HUDEP-2 (cell line): ENCODE measurements around the gene PARD3B.

Experiments used
- DNase-seq, 76 experiments: peaks; one replicate each; lab custom pipeline; 2025; ENCODE audit not compliant: unreplicated experiment in 76 of 76; lab: John Stamatoyannopoulos, UW

Gene PARD3B

DNA sequence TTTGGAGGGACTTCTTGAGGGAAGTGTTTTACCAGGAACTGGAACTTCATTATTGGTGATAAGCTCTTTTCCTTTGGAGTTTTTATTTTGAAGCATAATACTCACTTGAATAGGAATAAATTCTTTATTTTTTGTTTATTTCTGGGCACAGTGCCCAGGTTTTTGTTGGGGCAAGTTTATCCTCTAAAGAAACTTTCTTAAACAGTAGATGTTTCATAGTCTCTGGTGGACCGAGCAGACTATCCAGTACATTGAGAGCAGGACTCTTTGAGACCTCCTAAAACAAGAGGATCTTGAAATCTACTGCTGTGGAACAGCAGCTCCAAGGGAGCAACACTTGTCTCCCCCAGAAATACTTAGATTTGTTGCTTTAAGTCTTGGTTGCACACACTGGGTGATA, 109.4 kb downstream of the PARD3B start:
- no peak for DNase-seq

DNA sequence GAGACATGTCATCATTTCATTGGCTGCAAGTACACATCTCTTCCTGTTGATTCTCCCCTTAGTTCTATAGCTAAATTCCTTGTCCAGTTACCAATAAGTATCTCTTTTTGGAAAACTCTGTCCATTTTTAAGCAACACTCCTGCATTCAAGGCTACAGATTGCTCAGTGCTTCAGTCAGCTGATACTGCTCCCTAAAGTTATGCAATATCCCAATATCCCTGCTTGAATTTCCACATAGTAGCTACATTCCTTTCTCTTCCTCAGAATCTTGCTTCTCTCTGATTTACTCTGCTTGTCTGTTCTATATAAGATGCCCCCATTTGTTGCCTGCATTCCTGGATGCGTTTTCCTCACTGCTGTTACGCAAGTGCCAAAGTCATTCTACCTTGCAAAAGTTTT, 109.8 kb downstream of the PARD3B start:
- no peak for DNase-seq

DNA sequence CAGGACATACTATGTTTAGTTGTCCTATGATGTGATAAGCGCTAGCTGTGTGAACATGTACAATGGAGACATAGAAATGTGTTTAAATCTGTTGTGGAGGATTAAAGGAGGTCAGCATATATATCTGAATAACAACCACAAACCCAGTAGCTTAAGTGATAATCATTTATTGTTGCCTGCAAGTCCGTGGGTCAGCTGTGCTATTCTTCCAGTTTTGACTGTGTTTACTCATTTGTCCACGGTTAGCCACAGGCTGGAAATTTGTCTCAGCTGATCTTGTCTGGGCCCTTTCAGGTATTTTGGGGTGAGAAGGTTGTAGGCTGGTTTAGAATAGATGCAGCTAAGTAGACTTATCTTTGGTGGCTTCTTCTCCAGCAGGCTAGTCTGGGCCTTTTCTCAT, 110.4 kb downstream of the PARD3B start:
- no peak for DNase-seq

DNA sequence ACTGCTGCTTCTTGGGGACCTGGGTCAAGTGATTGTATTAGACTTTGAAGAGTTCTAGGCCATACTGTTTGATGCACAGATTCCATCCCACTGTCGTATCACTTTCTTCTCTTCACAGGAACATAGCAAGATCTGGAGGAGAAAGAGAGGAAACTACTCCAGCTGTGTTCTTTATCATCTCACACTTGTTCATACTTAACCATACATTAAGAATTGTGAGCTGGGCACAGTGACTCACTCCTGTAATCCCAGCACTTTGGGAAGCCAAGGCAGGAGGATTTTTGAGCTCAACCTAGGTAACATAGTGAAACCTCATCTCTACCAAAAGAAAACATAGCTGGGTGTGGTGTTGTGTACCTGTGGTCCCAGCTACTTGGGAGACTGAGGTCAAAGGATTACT, 111.7 kb downstream of the PARD3B start:
- no peak for DNase-seq

DNA sequence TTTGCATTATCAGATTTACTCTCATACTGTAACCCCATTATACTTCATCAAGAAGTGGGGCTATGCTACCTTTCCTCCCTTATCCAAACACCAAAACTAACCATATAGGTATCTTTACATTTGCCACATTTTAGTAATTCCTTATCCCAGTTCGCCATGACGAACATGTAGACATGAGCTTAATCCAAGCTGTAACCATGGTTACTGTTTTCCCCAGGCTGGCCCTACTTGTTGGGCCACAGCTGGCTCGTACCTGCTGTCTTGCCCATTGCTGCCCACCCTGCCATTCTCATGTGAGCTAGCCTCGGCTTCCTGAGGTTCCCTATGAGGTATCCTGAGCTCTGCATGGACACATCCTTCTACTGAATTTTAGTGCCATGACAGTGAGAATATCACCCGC, 117.7 kb downstream of the PARD3B start:
- no peak for DNase-seq

DNA sequence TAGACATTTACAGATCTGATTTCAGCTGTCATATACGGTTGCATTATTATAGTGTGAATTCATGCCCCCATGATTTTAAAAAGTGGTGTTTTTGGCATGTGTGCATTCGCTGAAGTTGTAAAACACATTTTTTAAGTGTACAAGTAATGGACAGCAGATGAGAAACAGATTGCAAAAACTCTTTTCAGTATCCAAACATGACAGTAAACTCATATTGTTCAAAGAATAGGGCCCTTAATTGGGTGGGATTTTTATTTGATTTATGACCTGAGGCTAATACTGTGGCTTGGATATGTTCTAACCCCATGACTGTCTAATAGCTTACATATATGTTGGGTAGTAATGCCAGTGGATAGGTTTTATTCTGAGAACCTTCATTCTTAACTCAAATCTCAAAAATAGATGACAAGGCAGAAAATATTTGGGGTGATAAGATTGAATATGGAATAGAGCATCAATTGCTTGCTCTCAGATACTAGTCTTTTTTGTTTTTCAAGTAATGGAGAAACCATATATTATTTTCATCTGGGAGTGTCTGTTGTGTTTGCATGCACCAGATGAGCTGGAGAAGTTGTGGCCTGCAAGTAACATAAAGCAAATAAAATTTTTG, 118.6 kb downstream of the PARD3B start:
- DNase-seq: no peak

DNA sequence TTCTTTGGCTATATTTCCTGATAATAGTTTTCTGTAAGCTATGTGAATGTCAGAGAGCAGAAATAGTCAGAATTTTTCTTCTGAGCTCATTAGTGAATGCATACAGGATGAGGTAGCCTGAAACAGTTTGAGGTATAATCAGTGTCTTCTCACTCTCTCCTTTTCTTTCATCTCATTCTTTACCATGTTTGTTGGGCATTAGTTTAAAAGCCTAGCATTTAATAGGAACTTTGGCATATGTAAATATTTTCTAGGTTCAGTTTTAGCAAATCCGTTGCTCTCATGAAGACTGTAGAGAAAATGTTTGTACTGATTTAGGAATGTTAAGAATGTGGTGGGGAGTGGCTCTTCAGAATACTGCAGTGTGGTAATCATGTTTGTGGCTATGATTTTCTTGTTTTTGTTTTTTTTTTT, 119.4 kb downstream of the PARD3B start:
- no peak for DNase-seq

DNA sequence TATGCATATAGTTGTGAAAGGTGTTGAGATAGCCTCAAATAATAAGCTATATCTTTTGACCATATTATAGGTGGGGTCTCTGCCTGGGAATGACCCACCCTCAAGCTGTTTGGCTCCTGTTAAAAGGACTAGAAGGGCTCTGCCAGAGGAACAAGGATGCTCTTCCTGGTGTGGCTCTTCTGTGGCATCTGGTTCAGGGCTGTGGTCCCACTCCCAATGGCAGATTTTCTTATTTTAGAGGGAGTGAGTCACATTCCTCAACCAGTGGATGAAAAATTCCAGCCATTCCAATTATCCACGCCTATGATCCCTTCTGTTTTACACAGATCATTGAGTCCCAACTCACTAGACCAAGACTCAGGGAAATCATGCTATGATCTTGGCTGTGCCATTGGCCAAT, 119.9 kb downstream of the PARD3B start:
- DNase-seq: no peak

DNA sequence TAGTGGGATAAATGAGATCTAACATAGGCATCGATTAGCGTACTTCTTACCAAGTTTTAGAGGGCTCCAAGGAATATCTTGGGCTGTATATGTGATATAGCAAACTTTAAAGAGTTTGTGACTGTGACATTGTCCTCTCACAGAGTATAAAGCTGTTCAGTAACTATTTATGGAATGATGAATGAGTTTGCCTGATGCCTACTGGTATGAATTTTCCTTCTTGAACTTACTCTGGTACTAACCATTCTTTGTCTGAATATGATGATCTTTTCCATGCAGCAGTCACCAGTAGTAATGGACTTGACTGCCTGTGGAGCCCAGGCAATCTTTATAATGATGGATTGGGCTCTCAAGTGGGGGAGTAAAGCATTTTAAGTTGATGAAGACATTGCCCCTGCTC, 120.5 kb downstream of the PARD3B start:
- no peak for DNase-seq

DNA sequence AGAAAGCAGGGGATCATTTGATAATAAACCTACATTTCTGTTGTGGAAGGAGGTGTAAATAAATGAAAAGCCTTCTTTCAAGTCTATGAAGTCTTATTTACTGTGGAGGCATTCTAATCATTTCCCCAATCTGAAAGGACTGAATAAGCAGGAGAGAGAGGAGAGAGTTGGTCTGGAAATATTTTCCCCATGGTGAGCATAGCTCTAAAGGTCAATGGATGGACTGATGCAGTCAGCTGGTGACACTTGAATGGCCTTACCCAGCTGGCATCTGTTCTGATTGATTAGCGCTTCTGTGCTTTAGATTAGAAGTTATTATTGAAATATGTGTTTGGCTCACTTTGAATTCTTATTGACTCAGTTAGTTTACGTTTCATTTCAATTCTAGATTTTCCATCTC, 122.7 kb downstream of the PARD3B start:
- DNase-seq: no peak

DNA sequence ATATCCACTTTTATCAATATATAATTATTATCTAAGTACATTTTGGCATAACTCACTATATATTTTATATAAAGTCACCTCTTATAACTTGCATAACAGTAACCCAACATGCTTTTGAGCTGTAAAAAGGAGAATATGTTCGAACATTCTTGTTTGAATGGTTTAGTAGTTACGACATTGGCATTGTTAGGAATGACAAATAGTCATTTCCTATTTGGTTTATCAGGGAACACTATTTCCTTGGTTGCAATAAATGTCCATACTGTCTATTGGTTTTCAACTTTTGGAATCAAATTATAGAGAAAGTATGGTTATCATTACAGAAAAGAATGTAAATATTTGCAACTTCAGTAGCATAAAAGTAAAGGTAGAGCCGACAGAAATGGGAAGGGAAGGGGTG, 124.1 kb downstream of the PARD3B start:
- no peak for DNase-seq

DNA sequence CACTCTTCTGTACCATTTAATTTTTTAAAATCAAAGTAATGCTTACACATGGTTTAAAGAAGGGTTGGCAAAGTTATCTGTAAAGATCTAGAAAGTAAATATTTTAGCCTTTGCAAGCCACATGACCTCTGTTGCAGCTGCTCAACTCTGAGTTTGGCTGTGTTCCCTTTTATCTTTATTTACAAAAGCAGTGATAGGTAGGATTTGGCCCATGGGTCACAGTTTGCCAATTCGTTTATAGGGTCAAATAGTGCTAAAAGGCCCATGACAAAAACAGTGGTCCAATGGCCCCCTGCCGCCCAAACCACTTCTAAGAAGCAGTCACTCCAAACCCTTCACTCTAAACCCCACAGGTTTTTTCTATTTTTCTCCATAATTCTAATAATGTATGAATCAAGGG, 124.8 kb downstream of the PARD3B start:
- DNase-seq: no peak

DNA sequence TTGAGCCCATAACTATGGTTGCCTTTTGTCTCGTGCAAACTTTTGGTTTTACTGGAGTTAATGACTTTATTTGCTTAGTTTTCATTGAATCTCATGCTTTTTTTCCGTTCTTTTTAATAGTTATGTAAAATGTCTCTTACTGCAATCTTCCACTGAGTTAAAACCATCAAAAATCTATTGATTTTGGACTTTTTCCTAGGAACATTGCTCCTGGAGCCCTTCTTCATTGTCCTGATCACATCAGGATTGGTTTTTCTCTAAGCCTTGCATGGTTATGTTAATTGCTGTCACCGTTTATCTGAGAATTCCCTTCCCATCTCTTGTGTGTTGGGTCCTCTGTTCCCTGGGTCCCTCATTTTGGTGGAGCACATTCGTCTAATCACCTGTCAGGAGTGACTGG, 125.5 kb downstream of the PARD3B start:
- DNase-seq: no peak

DNA sequence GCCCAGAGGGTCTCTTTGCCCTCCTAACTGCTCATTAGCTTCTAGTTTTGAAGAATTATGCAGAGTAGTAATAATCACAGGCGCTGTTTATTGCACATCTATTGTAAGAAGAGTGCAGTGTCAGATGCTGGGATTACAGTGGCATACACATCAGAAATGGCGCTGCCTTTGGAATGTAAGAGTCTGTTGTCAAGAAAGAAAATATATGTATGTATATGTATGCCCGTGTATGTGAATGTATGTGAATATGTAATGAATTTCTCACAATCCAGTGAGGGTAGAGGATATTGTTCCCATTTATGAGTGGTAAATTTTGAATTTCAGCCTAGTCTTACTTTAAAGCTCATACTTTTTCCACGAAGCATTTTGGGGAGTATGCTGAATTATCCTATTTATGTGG, 127.5 kb downstream of the PARD3B start:
- DNase-seq: no peak

DNA sequence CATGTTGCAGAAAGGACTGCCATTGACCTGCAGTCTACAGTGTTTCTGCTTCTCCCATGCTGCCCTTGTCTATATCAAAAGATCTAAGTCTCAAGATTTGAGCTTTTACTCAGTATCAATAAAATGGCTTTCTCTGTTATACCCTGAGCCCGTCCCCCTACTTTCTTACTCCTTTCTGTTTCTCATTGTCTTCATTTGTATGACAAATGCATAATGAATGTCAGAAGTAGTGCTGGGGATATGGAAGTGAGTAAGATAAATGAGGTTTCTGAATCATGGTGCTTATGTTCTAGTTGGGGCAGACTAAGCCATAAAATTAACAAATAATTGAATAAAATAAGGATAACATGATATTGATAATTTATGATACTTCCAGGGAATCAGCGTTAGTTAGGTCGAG, 128.6 kb downstream of the PARD3B start:
- DNase-seq: no peak

DNA sequence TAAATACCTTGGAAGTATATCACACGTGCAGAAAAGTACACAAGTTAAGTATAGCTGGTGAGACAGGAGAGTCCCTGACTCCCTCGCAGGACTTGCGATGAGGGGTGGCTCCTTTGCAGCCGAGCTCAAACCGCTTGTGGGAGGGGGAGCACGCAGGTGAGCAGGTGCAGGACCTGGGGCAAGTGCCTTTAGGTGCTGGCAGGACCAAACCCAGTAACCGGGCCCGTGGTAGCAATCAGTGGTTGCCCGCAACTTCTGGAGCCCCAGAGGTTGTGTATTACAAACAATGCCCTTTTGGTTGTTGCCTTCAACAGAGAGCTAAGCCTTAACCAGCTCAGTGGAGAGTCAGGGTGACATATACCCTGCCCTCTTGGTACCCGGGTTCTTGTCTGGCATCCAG, 132.8 kb downstream of the PARD3B start:
- no peak for DNase-seq

DNA sequence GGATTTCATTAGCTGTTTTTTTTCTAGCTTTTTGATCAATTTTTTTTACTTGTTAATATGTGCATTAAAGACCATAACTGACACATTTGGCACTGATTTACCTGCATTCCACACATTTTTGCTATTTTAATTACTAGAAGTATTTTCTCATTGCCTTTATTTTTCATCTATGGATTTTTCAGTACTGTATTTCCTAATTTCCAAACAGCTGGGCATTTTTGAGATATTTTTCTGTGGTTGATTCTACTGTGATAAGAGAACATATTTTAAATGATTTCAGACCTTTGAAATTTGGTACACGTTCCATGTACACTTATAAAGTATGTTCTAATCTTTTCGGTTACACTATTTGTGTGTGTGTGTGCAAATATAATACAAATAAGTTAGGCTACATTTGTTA, 135.3 kb downstream of the PARD3B start:
- no peak for DNase-seq

DNA sequence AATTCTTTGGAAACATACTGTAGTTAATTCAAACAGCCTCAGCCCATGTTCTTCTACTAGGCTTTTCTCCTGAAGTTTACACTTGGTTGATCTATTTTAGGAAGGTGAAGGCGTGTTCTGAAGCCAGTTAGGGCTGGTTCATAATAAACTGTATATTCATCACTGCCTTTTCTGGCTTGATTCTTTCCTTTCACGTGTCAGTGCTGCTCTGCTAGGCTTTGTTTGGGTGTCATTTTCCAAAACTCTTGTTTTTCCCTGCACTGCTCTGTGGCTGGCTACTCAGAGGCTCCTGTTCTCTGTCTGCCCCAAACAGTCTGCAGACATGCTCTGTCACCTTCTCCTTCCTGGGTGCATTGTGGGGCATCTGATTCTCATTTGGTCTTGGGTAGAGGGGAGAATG, 136.1 kb downstream of the PARD3B start:
- DNase-seq: no peak

DNA sequence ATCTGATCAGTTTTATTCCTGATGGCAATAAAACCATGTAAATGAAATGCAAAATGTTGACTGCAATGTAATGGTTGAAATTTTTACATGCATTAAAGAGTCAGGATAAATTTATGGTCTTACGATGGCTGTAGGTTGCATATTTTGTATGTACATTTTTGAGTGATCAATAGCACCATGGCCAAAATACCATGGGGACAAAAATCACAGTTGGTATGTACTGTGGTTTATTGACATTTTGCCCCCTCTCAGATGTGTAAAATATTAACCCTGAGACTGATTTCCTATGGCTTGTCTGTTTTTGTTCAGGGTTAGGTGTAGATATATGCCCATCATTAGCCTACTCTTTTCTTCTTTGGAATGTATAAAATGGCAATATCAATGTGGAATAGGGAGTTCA, 138.1 kb downstream of the PARD3B start:
- no peak for DNase-seq

DNA sequence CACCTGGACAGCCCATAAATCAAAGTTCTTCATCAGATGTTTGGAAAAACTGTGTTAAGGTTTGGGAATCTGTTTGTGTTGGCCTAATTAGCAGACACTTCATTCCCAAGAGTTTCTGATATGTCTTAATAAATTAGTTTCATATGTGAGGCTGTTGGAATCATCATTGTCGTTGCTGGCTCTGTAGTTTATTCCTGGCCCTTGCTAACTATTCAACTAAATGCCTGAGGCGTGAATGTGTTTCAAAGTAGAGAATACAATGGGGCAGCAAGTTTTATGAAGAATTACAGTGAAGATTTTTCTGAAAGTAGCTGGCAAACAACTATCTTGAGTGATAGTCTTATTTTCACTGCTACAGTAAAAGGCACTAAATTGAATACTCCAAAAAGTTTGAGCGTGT, 141.1 kb downstream of the PARD3B start:
- DNase-seq: no peak

DNA sequence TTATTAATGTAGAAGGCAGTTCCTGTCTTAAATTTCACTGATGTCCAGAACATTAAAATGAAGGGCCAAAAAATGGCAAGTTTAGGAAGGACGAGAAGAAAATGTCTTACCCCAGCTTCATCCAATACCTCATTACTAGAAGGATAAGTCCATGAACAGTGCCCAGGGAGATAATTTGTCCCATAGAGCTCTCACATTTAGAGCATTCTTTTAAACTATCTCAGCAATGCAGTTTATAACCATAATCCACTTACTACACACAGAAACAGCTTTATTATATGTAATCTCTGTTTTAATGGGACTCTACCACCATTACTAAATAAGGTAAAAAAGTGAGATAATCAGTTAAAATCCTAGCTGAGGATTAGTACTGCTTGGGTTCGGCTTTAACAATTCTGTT, 142.5 kb downstream of the PARD3B start:
- no peak for DNase-seq

DNA sequence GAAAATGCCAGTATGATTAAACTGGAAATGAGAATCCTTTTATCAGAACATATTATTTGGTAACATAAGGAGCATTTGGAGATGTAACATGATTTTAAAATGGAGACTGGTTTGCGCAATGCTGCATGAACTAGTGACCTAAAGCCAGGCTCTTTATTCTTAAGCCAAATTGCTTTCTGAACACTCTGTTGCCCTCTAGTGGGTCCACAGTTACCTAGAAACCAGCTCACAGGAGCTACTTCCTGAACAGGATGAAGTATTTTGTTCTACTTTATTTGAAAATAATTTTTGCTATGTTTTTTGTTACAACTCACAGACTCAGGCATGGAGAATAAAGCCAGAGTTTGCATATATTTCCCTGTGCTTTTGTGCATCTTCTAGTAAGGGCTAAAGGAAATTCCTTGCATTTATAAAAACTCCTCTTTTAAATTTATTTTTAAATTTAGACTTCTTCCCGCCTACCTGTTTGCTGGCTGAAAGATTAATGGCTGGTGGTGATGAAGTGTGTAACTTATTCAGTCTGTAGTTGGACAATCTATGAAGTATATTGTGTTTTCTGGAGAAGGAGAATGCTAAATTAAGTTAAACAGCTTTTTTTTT, 146.7 kb downstream of the PARD3B start:
- peak in 15 of 76 experiments; percentile 3 to 39 (median 14) for DNase-seq

DNA sequence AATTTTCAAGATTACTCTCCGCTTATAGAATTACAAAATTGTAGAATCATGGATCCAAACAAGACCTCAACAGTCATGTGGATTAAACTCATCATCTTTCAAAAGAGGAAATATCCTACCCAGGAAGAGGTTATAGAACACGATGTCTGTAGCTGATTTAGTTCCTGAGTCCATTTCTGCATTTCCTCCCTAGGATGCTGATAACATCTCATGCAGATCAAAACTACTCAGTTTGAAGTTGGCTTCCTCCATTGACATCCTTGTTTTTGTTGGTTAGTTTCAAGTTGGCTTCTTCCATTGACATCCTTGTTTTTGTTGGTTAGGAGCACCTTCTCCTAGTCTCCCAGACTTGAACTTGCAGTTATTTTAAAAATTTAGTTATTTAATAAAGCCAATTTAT, 147.5 kb downstream of the PARD3B start:
- DNase-seq: no peak
